ENCODE data around the gene DUSP1. TPM values are rescaled to one million over a fixed set of nuclear protein-coding genes. Genes with fewer than 3 reads are reported as not detected.
A peak's percentile ranks its signal among the peaks of the same experiment; 100 is the strongest.

Gene DUSP1
- total and polyA plus RNA-seq, 2 of the 13 experiments (the other 11 are each of a cell fraction or from before 2014, with no cell fraction given) = 27.1 to 55.5 TPM

DNA sequence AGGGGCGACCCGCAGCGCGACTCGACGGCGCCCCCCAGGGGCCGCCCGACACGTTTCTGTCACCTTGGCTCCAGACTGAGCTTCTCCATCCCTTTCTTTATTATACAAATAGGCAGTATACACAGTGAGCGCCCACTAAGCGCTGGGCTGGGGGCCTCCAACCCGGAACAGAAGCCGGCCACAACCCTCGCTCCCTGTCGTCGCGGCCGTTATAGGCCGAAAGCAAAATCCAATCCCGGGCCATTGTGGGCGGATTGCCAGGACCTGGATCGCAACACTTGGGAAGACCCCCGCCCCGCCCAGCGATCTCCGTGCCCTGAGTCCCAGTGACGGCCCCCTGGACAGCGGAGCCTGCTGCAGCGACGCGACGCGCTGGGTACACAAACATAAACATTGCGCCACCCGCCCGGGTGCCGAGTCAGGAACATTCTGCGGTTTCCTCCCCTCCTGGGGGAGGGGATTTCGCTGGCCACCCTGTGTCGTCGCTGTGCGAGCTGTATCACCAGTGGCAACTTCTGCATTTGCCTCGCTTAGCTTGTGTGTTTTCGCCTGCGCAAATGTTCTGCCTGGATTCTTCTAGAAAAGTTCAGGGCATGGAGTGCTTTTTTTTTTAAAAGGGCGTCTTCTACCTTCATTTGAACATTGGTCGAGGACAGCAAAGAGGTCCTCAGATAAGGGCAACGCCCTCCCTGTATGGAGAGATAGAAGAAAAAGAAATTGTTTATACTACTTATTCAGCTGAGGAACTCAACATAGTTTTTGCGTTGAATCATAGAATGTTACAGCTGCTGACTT, 1.3 kb upstream of the DUSP1 start (continued):
- TF ChIP-seq, protein P1, sequence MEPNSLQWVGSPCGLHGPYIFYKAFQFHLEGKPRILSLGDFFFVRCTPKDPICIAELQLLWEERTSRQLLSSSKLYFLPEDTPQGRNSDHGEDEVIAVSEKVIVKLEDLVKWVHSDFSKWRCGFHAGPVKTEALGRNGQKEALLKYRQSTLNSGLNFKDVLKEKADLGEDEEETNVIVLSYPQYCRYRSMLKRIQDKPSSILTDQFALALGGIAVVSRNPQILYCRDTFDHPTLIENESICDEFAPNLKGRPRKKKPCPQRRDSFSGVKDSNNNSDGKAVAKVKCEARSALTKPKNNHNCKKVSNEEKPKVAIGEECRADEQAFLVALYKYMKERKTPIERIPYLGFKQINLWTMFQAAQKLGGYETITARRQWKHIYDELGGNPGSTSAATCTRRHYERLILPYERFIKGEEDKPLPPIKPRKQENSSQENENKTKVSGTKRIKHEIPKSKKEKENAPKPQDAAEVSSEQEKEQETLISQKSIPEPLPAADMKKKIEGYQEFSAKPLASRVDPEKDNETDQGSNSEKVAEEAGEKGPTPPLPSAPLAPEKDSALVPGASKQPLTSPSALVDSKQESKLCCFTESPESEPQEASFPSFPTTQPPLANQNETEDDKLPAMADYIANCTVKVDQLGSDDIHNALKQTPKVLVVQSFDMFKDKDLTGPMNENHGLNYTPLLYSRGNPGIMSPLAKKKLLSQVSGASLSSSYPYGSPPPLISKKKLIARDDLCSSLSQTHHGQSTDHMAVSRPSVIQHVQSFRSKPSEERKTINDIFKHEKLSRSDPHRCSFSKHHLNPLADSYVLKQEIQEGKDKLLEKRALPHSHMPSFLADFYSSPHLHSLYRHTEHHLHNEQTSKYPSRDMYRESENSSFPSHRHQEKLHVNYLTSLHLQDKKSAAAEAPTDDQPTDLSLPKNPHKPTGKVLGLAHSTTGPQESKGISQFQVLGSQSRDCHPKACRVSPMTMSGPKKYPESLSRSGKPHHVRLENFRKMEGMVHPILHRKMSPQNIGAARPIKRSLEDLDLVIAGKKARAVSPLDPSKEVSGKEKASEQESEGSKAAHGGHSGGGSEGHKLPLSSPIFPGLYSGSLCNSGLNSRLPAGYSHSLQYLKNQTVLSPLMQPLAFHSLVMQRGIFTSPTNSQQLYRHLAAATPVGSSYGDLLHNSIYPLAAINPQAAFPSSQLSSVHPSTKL (CRISPR knock-in tag; IDR thresholded peaks at IDR 0.05) = peak; percentile 94
- TF ChIP-seq ZFP62 (CRISPR knock-in tag; IDR thresholded peaks at IDR 0.05) (no peak), PRPF4 (IDR thresholded peaks at IDR 0.05; ENCODE audit: low read depth, low read length, poor library complexity, severe bottlenecking) (peak; percentile 11), TBX2 (CRISPR knock-in tag; IDR thresholded peaks at IDR 0.05; ENCODE audit: borderline replicate concordance) (peak; percentile 97), ZNF567 (CRISPR knock-in tag; IDR thresholded peaks at IDR 0.05; ENCODE audit: borderline replicate concordance) (peak; percentile 68; the same call in 1 of the 2 replicates), ZBTB42 (CRISPR knock-in tag; IDR thresholded peaks at IDR 0.05) (no peak), MYC (CRISPR knock-in tag; IDR thresholded peaks at IDR 0.05; ENCODE audit: borderline replicate concordance) (peak; percentile 87; the same call in 1 of the 2 replicates), PHF20 (CRISPR knock-in tag; IDR thresholded peaks at IDR 0.05) (no peak), TP53 (CRISPR knock-in tag; conservative IDR thresholded peaks at IDR 0.05) (peak; percentile 85), KDM2A (CRISPR knock-in tag; IDR thresholded peaks at IDR 0.05; ENCODE audit: borderline replicate concordance, low read depth) (peak; percentile 95), SIX4 (CRISPR knock-in tag; IDR thresholded peaks at IDR 0.05) (0 out of 2 replicates have a peak, but pooled peaks have one; percentile 17), NFKBIZ (CRISPR knock-in tag; IDR thresholded peaks at IDR 0.05) (peak; percentile 88), ZNF230 (CRISPR knock-in tag; IDR thresholded peaks at IDR 0.05) (0 out of 2 replicates have a peak, but pooled peaks have one; percentile 34), BHLHE40 (IDR thresholded peaks at IDR 0.05; ENCODE audit: low read length) (peak; percentile 77), ZNF550 (CRISPR knock-in tag; IDR thresholded peaks at IDR 0.05; ENCODE audit: borderline replicate concordance) (no peak), PHF8 (CRISPR knock-in tag; IDR thresholded peaks at IDR 0.05) (peak; percentile 44; the same call in 1 of the 2 replicates), E2F1 (CRISPR knock-in tag; IDR thresholded peaks at IDR 0.05) (peak; percentile 78), MTF2 (CRISPR knock-in tag; IDR thresholded peaks at IDR 0.05; ENCODE audit: borderline replicate concordance) (no peak), BCLAF1 (IDR thresholded peaks at IDR 0.05) (no peak), TGIF2 (CRISPR knock-in tag; IDR thresholded peaks at IDR 0.05) (peak; percentile 39; the same call in 1 of the 2 replicates), ZNF672 (CRISPR knock-in tag; IDR thresholded peaks at IDR 0.05) (peak; percentile 70; the same call in 1 of the 2 replicates), NFE2 (CRISPR knock-in tag; IDR thresholded peaks at IDR 0.05) (no peak)
- TF ChIP-seq, protein P2, sequence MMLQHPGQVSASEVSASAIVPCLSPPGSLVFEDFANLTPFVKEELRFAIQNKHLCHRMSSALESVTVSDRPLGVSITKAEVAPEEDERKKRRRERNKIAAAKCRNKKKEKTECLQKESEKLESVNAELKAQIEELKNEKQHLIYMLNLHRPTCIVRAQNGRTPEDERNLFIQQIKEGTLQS (CRISPR knock-in tag; IDR thresholded peaks at IDR 0.05) = peak; percentile 86
